Ecto neural progenitor cell (in vitro differentiated cells): ENCODE data around the gene TP53BP2.
"Not testable (repeated sequence)": the region's sequence is repeated elsewhere in the genome, so short reads cannot be mapped to it uniquely, and the experiment has no call there.

Experiments
- DNase-seq: peaks from one replicate; pipeline ENCODE4 v3.0.0-alpha.2; 2018; ENCODE audit warnings: low spot score

The TP53BP2 gene

GRCh38 chr1:223853748-223854147, 8.0 kb upstream of the TP53BP2 start:
- no peak for DNase-seq

DNA sequence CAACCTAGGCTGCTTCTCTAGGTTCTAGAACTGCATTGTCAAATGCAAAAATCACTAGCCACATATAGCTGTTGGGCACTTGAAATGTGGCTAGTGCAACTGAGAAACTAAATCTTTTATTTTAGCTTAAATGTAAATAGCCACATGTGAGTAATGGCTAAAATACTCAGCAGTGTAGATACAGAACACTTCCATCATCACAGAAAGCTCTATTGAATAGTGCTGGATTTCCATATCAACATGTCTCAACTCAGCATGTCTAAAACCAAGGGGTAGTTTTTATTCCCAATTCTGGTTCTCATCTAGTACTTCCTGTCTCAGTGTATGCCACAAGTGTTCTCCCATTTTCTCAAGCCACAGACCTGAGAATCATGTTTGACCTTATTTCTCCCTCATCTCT, 7.5 kb upstream of the TP53BP2 start:
- no peak for DNase-seq

- DNase-seq: no peak
Observed at GRCh38 chr1:223852337-223852736, 6.6 kb upstream of the TP53BP2 start.

- DNase-seq: no peak
Observed at GRCh38 chr1:223849352-223850254, 3.9 kb upstream of the TP53BP2 start.

- no peak for DNase-seq
Observed at GRCh38 chr1:223848536-223848935, 2.8 kb upstream of the TP53BP2 start.

GRCh38 chr1:223847781-223848345, 2.1 kb upstream of the TP53BP2 start:
- DNase-seq: no peak

GRCh38 chr1:223845037-223845809, 524 bp downstream of the TP53BP2 start:
- no peak for DNase-seq

DNA sequence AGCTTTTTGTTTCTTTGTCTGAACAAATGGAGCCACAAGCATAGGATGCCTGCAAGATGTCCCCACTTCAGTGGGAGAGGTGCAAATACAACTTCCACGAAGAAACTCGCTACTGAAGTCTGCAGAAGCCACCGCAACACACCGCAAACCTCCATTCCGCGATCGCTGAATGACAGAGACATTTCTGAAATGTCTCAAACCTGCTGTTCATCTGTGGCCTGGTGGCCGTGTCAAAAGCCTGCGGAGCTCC, 1.0 kb downstream of the TP53BP2 start:
- peak; percentile 60 for DNase-seq

- no peak for DNase-seq
Observed at GRCh38 chr1:223843934-223844786, 1.6 kb downstream of the TP53BP2 start.

- no peak for DNase-seq
Observed at GRCh38 chr1:223842784-223843183, 3.0 kb downstream of the TP53BP2 start.

GRCh38 chr1:223841977-223842623, 3.6 kb downstream of the TP53BP2 start:
- DNase-seq: not testable (repeated sequence)

DNA sequence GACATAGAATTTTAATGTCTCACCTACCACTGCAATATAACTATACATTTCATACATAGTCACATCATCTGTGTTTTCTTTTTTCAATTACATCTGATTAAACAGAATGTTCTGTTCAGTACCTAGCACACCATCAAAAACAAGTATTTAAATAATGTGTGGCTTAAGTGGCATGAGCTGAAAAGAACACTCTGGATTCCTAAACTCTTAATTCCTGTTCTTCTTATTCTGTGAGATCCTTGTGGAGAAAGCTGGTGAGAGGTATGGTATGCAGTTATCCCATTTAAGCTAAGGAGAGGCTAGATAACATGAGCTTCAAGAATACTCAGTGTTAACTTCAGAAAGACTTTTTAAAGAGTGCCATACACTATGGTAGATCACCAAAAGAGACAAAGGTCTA, 5.5 kb downstream of the TP53BP2 start:
- no peak for DNase-seq

DNA sequence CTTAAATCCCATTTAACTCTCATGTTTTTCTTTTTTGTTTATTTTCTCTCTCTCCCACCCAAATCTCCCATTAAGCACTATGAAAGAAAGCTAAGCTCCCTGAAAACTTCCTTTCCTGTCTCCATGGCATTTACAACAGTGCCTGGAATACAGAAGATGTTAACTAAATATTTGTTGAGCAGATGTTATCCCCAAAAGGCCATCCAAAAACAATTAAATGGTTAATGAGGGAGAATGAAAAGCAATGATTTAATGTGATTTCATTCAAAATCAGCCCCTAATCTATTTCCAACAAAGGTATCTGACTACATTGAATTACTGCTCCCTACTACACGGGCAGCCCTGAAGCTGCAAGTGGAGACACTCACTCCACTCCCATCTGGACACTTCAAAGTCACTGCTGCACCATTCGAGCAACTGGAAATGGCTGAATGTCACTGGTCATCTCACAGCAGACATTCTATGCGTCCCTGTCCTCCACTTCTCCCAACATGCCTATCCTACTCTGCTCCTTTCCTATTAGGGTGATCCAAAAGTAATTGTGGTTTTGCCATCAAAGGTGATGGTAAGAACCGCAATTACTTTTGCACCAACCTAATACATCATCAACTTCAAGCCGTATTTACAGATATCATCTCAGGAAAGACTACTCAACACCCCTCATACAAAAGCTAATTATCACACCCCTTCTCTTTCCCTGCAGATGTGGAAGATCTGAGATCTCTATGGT, 7.5 kb downstream of the TP53BP2 start:
- DNase-seq: no peak

DNA sequence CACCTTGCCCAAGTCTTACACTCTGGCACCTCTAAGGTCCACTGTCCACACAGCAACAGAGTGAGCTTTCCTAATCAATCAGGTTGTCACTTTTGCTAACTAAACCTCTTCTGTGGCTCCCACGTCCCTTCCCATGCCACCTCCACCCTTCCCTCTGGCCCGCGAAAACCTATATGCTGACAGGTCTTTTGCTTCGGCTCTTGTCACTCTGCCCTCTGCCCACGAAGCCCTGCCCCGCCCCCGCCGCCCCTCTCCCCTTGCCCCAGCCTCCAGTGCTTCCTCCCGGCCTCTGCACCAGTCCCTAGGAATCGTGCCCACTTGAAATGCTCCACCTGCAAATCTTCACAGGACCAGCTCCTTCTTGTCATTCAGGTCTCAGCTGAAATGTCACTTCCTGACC, 8.1 kb downstream of the TP53BP2 start:
- DNase-seq: no peak

DNA sequence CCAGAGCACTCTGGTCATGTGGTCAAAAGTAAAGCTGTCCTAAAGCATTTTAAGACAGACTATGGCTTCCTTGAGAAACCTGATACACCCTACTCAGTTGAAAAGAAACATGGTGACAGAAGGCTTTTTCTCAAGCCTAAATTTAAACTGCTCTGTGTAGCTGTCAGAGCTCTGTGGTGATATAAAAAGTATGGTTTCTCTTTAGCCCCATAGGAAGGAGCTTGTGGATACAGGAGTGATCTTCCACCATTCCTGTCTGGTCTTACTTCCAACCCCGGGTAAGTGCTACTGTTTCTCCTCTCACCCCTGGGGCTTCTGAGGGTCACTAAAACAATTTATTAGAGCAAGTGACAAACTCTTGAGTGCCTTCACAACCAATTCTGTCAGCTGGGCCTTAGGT, 8.5 kb downstream of the TP53BP2 start:
- no peak for DNase-seq

DNA sequence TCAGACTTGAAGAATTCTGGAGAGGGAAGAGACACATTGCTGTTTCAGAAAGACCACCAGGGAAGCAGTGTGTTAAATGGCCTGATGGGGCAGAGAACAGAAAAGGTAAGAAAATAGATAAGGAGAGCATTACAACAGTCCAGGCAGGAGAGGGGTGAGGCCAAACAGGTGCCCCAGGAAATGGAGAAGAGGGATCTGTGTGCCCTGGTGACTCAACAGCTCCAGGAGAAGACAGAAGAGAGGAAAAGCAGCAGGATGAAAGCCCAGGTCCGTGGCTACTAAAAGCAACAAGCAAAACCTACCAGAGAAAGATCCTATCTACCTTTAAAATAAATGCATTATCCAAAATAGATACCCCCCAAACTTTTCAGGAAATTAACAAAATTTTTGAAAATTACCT, 9.2 kb downstream of the TP53BP2 start:
- DNase-seq: no peak

DNA sequence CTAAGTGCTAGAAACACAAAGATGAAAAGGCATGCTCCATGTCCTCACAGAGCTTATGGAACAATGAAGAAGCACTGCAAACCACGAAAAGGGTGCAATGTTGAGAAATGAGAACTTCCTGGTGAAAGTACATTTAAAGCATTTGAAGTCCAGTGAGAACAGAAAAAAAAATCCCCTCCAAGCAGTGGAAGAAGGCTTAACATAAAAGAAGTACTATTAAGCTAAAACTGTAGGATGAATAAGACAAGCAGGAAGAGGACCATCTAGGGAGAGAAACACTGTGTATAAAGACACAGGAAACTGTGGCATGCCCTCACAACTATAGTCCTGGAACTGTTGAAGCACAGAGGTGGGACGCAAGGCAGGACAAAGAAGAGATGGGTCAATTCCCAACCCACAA, 10.0 kb downstream of the TP53BP2 start:
- DNase-seq: no peak

- no peak for DNase-seq
Observed at GRCh38 chr1:223834660-223835263, 11.0 kb downstream of the TP53BP2 start.

GRCh38 chr1:223833948-223834347, 11.8 kb downstream of the TP53BP2 start:
- no peak for DNase-seq

DNA sequence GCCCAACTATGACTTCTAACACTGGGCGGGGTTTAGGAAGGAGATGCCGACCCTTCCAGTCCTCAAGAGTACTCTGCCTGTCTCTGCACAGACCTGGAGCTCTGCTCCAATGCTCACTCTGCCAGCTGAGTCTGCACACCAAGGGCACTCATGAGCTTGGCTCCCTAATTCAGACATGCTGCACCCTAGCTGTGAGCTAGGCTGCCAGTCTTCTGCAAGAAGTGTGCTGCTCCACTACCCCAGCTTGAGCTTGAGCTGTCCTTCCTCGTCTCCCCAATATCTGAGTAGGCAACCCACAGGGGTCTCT, 13.2 kb downstream of the TP53BP2 start:
- DNase-seq: no peak
